HG02973 (cell line): Measurements from ENCODE around the gene MAGI1.

Source experiments
- ATAC-seq: cut with Tn5 transposase; IDR thresholded peaks from one replicate; pipeline ENCODE4 v1.9.1; 2021; ENCODE audit warnings: moderate library complexity; ENCODE audit not compliant: unreplicated experiment

Gene MAGI1

DNA sequence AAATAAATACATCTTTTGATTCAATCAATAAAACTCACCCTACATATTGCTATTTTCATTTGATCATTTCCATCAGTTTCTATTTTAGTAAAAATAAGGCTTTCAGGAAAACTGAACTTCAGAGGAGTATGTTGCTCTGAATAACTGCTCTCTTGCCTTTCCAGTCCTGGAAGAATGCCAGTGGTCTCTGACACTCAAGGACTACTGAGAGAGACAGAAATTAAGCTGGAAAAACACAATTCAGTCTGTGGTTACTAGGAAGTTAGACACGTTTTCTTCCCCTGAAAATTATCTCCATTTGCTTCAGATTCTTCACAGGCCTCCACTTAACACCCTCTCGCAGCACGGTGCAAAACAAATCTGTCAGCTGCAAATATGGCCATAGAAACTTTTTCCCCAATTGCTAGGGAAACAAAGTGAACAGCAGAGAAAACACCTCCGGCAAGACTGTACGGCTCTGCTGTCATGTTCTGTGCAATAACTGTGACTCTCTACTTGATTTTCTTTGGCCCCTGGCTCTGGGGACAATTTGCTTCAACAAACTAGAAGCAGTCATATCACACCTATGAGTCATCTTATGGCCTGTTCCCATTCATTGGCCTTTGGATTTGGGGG is 353.0 kb downstream of the MAGI1 start:
- no peak for ATAC-seq

DNA sequence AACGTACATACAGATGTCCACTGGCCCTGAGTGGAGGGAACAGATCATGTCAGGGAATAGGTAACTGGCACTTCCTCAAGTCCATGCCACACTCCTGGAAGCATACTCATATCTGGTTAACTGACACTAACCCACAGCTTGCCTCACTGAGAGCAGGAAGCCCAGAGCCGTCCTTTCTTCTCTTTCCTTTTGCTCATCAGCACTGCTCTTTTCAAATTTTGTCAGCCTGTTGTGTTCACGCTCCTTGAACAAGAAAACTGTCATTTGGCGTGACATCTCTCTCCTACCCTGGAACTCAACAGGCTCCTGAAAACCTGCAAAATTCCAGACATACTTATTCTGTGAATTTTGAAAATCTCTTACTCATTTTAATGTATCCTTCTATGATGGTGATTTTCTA is 360.2 kb downstream of the MAGI1 start:
- ATAC-seq: no peak

DNA sequence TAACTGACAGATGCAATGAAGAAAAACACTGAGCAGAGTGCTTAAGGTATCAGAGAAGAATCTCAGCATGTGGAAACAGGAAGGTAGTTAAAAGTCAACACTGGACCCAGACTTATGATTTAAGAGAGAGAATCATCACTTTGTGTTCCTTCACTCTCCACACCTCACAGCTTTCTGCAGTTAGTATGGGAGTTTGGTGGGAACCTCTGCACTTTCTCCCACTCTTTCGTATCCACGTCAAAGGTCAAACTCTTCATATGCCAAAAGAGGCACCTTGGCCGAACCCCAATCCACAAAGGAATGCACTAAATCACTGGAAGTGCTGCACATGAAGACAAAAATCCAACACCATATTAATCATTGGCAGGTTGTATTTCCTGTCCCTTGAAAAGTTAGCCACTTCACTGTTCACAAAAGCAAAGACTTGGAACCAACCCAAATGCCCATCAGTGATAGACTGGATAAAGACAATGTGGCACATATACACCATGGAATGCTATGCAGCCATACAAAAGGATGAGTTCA is 361.2 kb downstream of the MAGI1 start:
- ATAC-seq: no peak

DNA sequence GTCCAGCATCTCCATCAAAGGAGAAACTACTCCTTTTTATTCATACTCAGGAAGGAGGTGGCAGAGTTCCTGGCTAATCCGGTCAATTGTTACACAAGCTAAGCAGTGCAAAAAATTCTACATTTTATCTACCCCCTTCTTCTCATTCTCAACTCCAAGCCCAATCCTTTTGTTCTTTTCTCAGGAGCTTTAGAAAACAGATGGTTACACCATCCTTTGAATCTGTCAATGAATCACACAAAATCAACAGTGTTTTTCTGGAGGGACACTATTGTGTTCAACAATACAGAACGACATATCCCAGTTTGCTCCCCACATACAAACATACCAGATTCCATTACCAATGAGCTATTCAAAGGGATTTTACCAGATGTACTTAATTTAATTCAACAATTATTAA is 362.1 kb downstream of the MAGI1 start:
- ATAC-seq: no peak

DNA sequence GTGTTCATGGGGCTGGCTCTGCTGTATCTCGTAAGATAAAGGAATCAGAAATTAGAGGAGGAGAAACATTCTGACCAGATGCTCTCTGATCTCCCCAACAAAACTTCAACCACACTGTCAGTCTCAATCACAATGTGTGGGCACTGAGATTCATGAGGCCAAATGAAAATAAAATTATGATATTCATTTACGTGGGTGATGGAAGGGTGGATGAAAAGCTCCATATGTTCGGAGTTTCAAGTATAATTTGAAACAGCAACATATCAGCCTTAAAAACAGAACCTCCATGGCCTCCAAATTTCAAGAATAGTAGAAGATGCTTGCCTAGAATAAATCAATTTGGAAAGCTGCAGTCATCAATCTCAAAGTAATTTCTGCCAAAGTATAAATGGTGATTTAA is 363.7 kb downstream of the MAGI1 start:
- ATAC-seq: no peak

DNA sequence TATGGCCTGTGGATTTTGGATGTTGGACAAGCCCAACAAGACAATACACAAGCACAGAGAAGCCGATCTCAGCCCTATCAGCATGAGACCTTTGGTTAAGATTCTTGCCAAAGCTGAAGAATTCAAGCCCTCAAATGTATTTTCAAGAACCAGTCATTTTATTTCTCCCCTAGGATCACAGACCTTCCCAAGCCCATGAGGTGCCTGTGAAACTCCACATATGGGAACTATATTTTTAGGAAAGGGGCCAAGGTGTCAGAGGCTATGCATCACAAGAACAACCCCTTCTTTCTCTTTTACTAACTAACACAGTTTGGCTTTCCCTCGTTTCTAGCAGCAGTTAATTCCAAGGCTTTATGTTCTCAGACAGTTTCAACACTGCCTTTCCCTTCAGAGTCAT is 364.5 kb downstream of the MAGI1 start:
- no peak for ATAC-seq

DNA sequence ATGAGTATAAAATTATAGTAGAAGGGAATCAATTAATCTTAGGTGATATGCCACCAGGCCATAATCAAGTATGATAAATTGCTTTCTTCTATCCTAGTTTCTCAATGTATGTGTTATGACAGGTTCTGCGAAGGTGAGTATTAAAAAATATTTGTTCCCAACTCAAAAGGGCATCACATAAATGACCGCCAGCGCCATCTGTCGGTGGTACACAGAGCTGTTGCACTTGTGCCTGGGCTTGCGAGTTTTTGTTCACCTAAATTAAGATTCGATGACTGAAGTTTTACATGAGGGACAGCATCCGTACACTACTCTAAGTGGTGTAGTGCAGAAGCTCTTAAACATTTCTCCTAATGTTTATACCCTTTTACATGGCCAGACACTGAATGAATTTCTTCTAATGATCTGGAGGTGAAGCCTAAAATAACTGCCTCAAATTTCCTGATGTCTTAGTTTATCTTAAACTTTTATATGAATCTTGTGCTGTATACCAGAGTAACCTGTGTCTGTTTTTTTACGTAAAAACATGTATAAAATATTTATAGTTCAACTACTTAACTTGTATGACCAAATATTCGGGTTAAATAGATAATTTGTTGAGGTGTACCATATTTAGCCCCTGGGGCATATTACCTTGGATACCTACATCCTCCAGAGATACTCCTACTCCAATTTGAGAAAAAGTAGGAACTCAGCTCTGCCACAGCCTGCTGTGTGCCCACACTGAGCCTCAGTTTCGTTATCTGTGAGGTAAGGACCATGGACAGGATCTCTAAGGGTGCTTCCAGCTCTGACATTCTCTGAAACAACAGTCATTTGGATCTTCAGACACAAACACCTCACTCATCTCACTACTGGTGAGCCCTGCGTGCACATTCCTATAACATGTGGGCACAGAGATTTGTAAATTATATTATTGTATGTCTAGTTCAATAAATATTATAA is 365.6 kb downstream of the MAGI1 start:
- ATAC-seq: no peak

DNA sequence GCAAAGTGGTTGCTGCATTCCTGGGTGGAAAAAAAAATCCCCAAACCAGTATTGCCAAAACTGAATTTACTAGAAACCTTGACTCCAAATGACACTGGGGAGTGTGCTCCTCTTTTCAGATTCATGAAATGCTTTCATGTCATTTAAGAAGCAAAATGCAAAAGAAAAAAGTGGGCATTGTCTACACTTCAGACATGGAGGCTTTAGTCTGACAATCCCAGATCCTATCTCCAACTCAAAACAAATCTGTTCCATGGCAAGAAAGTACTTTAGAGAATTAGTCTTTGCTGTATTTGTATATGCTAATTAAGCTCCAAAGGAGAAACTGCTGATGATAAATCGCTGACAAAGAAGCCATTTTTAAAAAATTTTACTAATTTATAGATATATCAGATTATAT is 366.7 kb downstream of the MAGI1 start:
- no peak for ATAC-seq

DNA sequence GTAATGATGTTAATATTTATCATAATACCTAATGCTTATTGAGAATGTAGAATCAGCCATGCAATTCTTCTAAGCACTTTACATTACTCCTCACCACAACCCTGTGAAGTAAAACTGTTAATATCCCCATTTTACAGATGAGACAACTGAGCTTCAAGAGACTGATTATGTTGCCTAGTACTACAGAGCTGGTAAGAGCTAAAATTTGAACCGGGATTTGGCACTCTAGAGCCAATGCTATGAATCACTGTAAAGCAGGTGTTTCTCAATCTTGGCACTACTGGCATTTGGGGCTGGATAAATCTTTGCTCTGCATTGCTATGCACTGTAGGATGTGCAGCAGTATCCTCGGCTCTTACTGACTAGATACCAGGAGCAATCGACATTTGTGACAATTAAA is 367.7 kb downstream of the MAGI1 start:
- ATAC-seq: no peak

DNA sequence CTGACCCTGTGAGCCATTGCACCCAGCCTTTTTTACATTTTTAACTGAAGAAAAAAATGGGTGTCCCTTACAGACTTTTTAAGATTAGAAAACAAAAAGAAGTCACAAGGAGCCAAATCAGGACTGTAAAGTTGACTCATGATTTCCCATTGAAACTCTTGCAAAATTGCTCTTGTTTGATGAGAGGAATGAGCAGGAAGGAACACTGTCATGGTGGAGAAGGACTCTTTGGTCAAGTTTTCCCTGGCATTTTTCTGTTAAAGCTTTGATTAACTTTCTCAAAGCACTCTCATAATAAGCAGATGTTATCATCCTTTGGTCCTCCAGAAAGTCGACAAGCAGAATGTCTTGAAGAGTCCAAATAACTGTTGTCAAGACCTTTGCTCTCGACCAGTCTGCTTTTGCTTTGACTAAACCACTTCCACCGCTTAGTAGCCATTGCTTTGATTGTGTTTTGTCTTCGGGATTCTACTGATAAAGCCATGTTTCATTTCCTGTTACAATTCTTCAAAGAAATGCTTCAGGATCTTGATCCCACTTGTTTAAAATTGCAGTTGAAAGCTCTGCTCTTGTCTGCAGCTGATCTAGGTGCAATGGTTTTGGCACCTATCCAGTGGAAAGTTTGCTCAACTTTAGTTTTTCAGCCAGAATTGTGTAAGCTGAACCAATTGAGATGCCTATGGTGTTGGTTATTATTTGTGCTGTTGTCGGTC is 369.4 kb downstream of the MAGI1 start:
- ATAC-seq: no peak

DNA sequence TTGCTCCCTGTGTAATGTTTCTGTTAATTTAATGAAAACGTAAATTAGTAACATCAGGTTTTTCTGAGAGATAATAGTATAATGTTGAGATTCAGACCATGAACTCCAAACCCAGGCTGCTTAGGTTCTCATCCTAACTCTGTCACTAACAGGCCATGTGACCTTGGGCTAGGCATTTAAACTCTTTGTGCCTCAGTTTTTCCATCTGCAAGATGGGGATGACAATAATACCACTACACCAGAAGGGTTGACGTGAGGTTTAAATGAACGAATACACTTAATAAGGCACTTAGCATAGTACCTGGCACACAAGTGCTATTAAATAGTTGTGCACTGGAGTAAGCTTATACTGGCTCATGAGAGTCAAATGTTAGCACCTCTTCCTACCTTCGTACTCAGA is 370.8 kb downstream of the MAGI1 start:
- ATAC-seq: no peak

DNA sequence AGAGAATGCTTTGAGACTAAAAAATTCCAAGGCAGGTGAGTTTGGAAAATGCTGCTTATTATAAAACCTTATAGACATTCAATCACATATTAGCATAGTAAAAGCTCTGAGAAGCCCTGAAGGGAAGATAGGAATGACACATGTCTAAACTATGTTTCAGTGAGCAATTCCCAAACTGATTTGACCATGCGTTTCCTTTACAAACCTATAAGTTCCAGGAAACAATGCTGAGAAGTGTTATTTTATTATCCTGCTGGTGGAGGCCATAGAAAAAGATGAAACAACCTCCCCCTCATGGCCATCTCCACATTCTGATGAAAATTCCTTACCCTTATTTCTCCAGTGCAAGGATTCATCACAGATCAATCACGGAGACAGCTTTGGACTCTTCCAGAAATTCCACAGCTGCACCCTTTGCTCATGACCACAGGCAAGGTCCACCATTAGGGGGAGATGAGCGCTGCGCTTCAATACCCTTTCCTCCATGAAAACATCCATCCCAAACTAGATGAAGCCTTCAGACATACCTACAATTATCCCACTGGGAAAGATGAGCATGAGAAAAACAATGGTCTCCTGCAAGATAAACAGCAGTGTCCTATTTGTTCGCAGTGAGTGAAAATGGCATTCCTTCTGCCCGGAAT is 372.1 kb downstream of the MAGI1 start:
- no peak for ATAC-seq

DNA sequence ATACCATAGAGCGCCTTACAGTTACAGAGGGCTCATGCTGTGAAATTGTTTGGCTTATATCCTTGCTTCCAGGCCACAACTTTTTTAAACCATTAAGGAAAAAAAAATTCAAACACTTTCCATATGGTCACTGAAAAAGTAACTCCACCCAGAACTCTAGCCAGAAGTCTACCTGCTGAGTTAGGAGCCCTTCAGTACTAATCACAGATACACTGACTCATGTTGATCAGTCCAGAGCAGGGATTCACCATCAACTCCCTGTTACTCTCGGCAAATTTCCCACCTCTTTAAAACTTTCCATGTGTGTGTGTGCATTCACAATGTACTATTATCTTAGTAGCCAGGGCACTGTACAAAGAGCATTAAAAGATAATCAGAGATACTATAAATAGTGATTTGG is 372.8 kb downstream of the MAGI1 start:
- ATAC-seq: no peak

DNA sequence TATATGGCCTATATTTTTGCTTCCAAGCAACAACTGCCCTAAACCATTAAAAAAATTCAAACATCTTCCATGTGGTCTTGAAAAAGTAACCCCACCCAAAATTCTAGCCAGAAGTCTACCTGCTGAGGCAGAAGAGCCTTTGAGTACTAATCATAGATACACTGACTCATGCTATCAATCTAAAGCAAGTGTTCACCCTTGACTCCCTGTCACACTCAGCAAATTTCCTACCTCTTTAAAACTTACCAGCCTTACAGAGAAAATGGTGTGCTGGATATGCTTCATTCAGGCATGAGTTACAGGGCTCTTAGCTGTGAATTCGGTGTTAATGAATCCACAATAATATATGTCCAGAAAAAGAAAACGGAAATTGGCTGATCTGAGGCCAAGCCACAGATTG is 373.8 kb downstream of the MAGI1 start:
- no peak for ATAC-seq

DNA sequence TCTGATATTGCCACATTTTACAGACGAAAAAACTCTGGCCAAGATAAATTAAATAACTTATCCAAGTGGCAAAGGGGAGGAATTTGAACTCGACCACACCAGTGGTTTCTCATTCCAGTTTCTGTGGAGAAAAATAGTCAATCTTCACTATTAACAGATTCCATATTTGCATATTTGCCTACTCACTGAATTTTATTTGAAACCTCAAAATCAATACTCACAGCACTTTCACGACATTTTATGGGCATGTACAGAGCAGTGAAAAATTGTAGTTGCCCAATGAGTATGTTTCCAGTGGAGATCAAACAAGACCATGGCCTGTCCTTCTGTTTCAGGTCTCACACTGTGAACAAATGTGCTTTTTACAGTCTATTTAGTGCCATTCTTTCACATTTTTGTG is 374.3 kb downstream of the MAGI1 start:
- no peak for ATAC-seq

DNA sequence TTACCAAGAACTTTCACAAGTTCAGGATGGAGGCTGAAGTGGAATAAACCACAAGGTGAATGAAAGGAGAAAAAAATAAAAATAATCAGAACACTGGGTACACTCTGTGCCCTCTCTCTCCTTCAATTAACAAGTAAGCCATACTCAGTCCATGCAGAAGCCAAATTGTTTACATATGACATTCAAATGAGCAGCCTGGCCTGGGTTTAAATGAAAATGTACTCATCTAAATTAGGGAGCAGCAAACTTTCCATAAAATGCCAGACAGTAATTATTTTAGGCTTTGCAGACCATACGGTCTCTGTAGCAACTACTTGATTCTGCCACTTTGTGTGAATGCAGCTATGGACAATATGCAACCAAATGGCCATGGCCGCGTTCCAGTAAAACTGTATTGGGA is 376.6 kb downstream of the MAGI1 start:
- no peak for ATAC-seq

DNA sequence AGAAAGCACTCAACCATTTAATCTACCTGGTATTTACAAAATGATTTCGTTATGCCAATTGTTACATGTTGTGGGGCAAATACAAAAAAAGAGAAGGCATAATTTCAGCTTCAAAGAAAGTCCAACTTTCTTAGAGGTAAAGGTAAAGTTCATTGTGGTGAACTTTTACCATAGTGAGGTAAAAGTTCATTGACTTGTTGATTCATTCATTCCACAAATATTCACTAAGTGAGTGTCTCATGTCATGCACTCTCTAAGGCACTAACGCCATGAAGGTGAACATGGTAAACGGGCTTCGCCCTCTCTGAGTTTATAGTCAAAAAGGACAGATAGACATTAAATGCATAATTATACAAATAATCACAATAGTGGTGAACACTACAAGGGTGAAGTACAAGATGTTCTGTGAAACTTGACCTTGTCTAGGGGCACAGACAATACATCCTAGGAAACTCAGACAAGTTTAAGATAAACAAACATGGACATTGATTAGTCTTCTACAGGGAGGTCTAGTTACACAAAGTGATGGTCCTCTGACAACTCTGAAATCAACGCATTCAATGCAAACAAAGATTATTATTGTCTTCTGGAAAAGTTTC is 378.6 kb downstream of the MAGI1 start:
- ATAC-seq: no peak

DNA sequence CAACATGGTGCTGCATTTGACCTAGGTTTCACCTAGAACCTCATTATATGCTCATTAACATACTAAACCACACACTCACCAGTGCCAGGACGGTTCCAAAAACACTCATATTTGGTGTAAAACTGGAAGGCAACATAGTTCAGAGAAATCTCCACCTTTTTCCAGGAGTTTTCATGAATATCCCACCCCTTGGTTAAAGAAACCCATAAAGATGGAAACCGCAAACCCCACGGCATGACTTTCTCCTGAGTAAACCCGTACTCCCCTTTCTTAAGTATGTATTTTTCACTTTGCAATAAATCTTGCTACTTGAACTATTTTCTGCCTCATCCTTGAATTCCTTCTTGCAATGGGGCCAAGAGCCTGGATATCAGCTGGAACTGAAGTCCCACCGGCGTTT is 379.3 kb downstream of the MAGI1 start:
- no peak for ATAC-seq

DNA sequence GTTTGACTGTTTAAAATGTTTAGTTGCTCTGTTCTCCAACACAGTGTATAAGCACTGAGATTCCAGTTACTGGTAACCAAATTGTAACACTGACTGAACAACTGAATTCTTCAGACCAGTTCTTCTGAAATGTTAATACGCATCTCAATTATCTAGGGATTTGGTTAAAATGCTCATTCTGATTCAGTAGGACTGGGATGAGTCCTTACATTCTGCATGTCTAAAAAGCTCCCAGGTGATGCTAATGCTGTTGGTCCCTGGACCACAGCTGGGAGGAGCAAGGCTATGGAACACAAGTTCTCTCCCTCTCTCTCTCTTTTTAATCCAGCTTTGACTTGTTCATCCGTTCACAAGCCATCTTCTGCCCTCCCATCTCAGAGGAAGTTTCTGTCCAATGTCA is 380.3 kb downstream of the MAGI1 start:
- no peak for ATAC-seq

DNA sequence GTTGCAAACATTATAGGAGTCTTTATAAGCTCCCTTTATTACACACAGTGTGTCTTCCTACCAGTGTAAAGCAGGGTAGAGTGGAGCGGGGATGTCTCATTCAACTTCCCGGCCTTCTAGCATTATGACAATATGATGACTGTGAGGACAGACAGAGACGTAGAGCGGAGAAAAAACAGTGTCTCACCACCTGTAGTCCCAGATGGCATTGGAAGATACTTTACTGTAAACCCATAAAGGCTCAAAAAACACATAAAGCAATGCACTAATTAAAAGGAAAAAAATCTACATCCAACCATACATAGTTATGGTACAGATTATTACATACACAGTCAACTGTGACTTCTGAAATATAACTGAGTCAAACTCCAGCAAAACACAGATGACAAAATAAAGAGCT is 383.7 kb downstream of the MAGI1 start:
- ATAC-seq: no peak

DNA sequence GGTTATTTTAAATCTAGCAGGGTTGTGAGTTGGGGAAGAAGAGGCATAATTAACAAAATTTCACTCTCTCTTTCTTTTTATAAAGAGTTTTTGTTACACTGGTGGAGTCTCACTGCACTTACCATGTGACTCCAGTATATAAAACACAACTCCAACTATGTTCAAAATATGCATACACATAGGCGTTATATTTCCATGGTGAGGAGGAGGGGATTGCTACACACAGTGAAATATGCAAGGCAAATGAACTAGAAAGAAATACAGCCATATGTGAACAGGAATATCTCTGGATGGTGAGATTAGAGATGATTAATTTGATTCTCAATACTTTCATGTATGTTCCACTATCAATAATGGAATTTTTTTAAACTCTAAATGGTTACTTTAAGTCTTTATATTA is 385.0 kb downstream of the MAGI1 start:
- no peak for ATAC-seq
